Endothelial cell of umbilical vein (primary cell): ENCODE data around the gene MEGF11. TPM values are rescaled to one million over a fixed set of nuclear protein-coding genes. Genes with fewer than 3 reads are reported as not detected.

ENCODE experiments used
- BruUV-seq: library from RNA; stranded (reverse); fragments of 400-500 nt; replicated peaks from 2 replicates; lab custom pipeline; 2021; lab: Mats Ljungman, UMichigan
- CTCF ChIA-PET: fragments of 300-600, 350-600 bp; sonication (Branson Sonifier 250); formaldehyde crosslinking; loops from one replicate; lab custom pipeline; 2021; ENCODE audit warnings: antibody characterized with exemption, inconsistent platforms; lab: Charles Lee
- POLR2A ChIA-PET: fragments of 300-600, 350-600 bp; sonication (Branson Sonifier 250); formaldehyde crosslinking; loops from one replicate; lab custom pipeline; 2021; ENCODE audit warnings: antibody characterized with exemption, inconsistent platforms; lab: Charles Lee
- DNase-seq: peaks from one replicate; pipeline ENCODE4 v3.0.0-alpha.2; 2011; ENCODE audit warnings: low read depth, low spot score
- FAIRE-seq: peaks from 2 replicates; lab custom pipeline; 2011; peaks lifted over from hg19 to GRCh38; lab: Jason Lieb, UNC
- H2AFZ ChIP-seq: 2 replicates; pipeline ENCODE4 v1.6.0; 2012; ENCODE audit warnings: low read depth, low read length, control low read depth, inconsistent platforms
- H3K27ac ChIP-seq: 2 replicates; pipeline ENCODE4 v1.5.1; 2011; ENCODE audit warnings: low read depth, mild to moderate bottlenecking, control low read depth, low read length, moderate library complexity; ENCODE audit not compliant: insufficient read depth
- H3K27me3 ChIP-seq, 2 experiments: 2 replicates each; pipeline versions ENCODE4 v1.6.0 to v1.6.1; 2011; ENCODE audit warnings: low read length in 2 of 2, mixed read lengths in 1 of 2; ENCODE audit not compliant: control insufficient read depth in 2 of 2, insufficient read depth in 2 of 2
- H3K36me3 ChIP-seq, 2 experiments: 2 replicates in 1 of 2; 3 replicates in 1 of 2; pipeline ENCODE4 v1.5.1; 2011; ENCODE audit warnings: low read length in 2 of 2, mild to moderate bottlenecking in 1 of 2, moderate library complexity in 1 of 2; ENCODE audit not compliant: control insufficient read depth in 2 of 2, insufficient read depth in 2 of 2; ENCODE audit errors: extremely low read depth in 1 of 2
- H3K4me1 ChIP-seq: 3 replicates; pipeline ENCODE4 v1.5.1; 2011; ENCODE audit warnings: mild to moderate bottlenecking, low read length; ENCODE audit not compliant: control insufficient read depth, insufficient read depth; ENCODE audit errors: extremely low read depth
- H3K4me2 ChIP-seq: 2 replicates; pipeline ENCODE4 v1.6.1; 2011; ENCODE audit warnings: low read length, control low read depth, mixed read lengths; ENCODE audit not compliant: insufficient read depth
- H3K4me3 ChIP-seq, 3 experiments: fragments of 200-600 bp in 1 of 3; sonication (generic), shearing (Covaris generic) in 1 of 3; replicated peaks in 1 of 3; 2 replicates each; pipeline ENCODE4 v1.5.1; 2011 to 2016; ENCODE audit warnings: control low read depth in 3 of 3, low read length in 3 of 3, mild to moderate bottlenecking in 2 of 3, inconsistent platforms in 1 of 3, low read depth in 1 of 3, moderate library complexity in 1 of 3; ENCODE audit not compliant: insufficient read depth in 1 of 3
- H3K79me2 ChIP-seq: 2 replicates; pipeline ENCODE4 v1.6.0; 2012; ENCODE audit warnings: low read length, inconsistent platforms; ENCODE audit not compliant: control insufficient read depth, insufficient read depth
- H3K9ac ChIP-seq: replicated peaks from 2 replicates; pipeline ENCODE3; 2011; ENCODE audit warnings: low read length, control low read depth; ENCODE audit not compliant: insufficient read depth; ENCODE audit errors: extremely low read depth
- H3K9me1 ChIP-seq: replicated peaks from 3 replicates; pipeline ENCODE4 v1.6.0; 2011; ENCODE audit warnings: mild to moderate bottlenecking, low read length; ENCODE audit not compliant: control insufficient read depth, insufficient read depth; ENCODE audit errors: extremely low read depth
- H3K9me3 ChIP-seq: replicated peaks from 2 replicates; pipeline ENCODE4 v1.5.1; 2012; ENCODE audit warnings: low read length, inconsistent platforms; ENCODE audit not compliant: control insufficient read depth, insufficient read depth
- H4K20me1 ChIP-seq: replicated peaks from 2 replicates; pipeline ENCODE3; 2011; ENCODE audit warnings: mild to moderate bottlenecking, low read length; ENCODE audit not compliant: control insufficient read depth, insufficient read depth; ENCODE audit errors: extremely low read depth
- CTCF ChIP-seq, 2 donors: IDR thresholded peaks; 1 replicate in 1 of 2; 2 replicates in 1 of 2; pipeline ENCODE4 v1.5.1; 2011; ENCODE audit warnings: low read length in 2 of 2, mild to moderate bottlenecking in 2 of 2, moderate library complexity in 2 of 2, control low read depth in 1 of 2, inconsistent platforms in 1 of 2, low read depth in 1 of 2; ENCODE audit not compliant: insufficient read depth in 1 of 2; ENCODE audit errors: extremely low read depth in 1 of 2
- EZH2 ChIP-seq: IDR thresholded peaks from 2 replicates; pipeline ENCODE4 v1.6.1; 2012; ENCODE audit warnings: borderline replicate concordance, low read depth, mild to moderate bottlenecking, moderate library complexity, low read length, inconsistent platforms; ENCODE audit not compliant: severe bottlenecking
- GATA2 ChIP-seq: IDR thresholded peaks from 2 replicates; pipeline ENCODE4 v1.7.0; 2011; ENCODE audit warnings: low read depth, mild to moderate bottlenecking, moderate library complexity, mixed read lengths, low read length; ENCODE audit not compliant: insufficient read length, insufficient read depth
- POLR2AphosphoS5 ChIP-seq: IDR thresholded peaks from 2 replicates; pipeline ENCODE4 v1.6.1; 2012; ENCODE audit warnings: low read depth, mild to moderate bottlenecking, control low read depth, low read length, moderate library complexity; ENCODE audit not compliant: insufficient read depth
- dilution Hi-C: fragments of 300-500 bp; cut with MboI; formaldehyde crosslinking; loops from one replicate; pipeline ENCODE4 v1.15.0; 2019; ENCODE audit warnings: low sequenced_read_pairs; ENCODE audit not compliant: extremely low pct_ligation_motif_present
- intact Hi-C: fragments of 100-400 bp; cut with micrococcal nuclease; formaldehyde crosslinking; loops from one replicate; pipeline ENCODE4 v1.10.0; 2022
- polyA plus RNA-seq, 4 experiments: library from polyadenylated mRNA; depleted of rRNA in 3 of 4; stranded (reverse) in 3 of 4; unstranded in 1 of 4; fragments of >200 nt; gene quantifications; 2 replicates each; pipeline versions ENCODE4 v1.2.1 to v1.2.3, GENCODE V29; 2011 to 2012; ENCODE audit warnings: missing spikeins in 1 of 4
- total RNA-seq: library from RNA; stranded (reverse); gene quantifications from 2 replicates; pipeline ENCODE4 v1.2.3, GENCODE V29; 2021

MEGF11 gene
- total and polyA plus RNA-seq, 2 donors (not counting 3 experiments of a cell fraction or from before 2014, with no cell fraction given), result not detected

- Histone ChIP-seq H3K4me3 (no peak overlapping the region), H3K79me2 (no peaks in the 10 kb centered on the region), H3K9me1 (no peaks in the 10 kb centered on the region), H2AFZ (no peak overlapping the region), H3K4me1 (no peaks in the 10 kb centered on the region), H3K9ac (no peak overlapping the region), H3K4me2 (no peak overlapping the region), H3K9me3 (no peaks in the 10 kb centered on the region), H4K20me1 (no peaks in the 10 kb centered on the region), H3K27me3 (peaks cover 17 to 21% of the 10 kb centered on the region in 2 experiments), H3K27ac (no peak overlapping the region), H3K36me3 (no peaks in the 10 kb centered on the region)
- peak; percentile 44 for FAIRE-seq
- dilution Hi-C loops (no loop called here), intact Hi-C loops (no loop called here)
- TF ChIP-seq CTCF (IDR thresholded peaks at IDR 0.05; ENCODE audit: extremely low read depth in 1 of 2, insufficient read depth in 1 of 2, low read depth in 1 of 2, low read length in 2 of 2) (peak in 1 of 2 donors; percentile 3), EZH2 (no peak), GATA2 (no peak)
- ChIA-PET CTCF (no interaction called here), POLR2A (no interaction called here)
- DNase-seq, result peak; percentile 6
- BruUV-seq, result no TSS peak
These were observed 291.4 kb downstream of the MEGF11 start for GRCh38 chr15:65962187-65962586.

DNA sequence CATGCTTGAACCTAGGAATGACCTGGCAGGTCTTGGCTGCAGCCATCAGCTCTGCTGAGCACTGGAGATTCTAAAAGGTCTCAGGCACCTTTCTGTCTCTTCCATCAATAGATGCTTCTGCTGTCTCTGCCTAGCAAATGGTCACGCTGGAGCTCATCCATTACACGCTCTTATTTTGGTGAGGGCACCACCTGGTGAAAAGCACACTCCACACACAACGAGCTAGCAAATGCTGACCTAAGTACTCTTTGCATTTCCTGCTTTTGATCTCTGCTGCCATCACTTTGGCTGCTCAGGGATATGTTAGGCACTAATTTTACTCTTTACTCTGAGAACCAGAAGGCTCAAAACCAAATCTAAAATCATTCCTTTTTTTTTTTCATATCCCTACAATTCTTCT, 293.0 kb downstream of the MEGF11 start:
- H4K20me1 ChIP-seq, result no peaks in the 10 kb centered on the region
- H3K4me3 ChIP-seq, result no peak overlapping the region
- no peak overlapping the region for H3K4me2 ChIP-seq
- ChIA-PET POLR2A (no interaction called here), CTCF (no interaction called here)
- no peak overlapping the region for H2AFZ ChIP-seq
- dilution Hi-C loops (no loop called here), intact Hi-C loops (no loop called here)
- no peak for TF ChIP-seq POLR2AphosphoS5
- DNase-seq (no peak), FAIRE-seq (no peak)
- no peaks in the 10 kb centered on the region for H3K4me1 ChIP-seq
- H3K9me3 ChIP-seq, result no peaks in the 10 kb centered on the region
- no peaks in the 10 kb centered on the region for H3K36me3 ChIP-seq
- peaks cover 19 to 21% of the 10 kb centered on the region in 2 experiments for H3K27me3 ChIP-seq
- H3K27ac ChIP-seq, result no peak overlapping the region
- no peak overlapping the region for H3K9ac ChIP-seq
- no peaks in the 10 kb centered on the region for H3K79me2 ChIP-seq
- BruUV-seq, result no TSS peak
- H3K9me1 ChIP-seq, result no peaks in the 10 kb centered on the region
